ENCODE results near the gene MAP3K14.

DNA sequence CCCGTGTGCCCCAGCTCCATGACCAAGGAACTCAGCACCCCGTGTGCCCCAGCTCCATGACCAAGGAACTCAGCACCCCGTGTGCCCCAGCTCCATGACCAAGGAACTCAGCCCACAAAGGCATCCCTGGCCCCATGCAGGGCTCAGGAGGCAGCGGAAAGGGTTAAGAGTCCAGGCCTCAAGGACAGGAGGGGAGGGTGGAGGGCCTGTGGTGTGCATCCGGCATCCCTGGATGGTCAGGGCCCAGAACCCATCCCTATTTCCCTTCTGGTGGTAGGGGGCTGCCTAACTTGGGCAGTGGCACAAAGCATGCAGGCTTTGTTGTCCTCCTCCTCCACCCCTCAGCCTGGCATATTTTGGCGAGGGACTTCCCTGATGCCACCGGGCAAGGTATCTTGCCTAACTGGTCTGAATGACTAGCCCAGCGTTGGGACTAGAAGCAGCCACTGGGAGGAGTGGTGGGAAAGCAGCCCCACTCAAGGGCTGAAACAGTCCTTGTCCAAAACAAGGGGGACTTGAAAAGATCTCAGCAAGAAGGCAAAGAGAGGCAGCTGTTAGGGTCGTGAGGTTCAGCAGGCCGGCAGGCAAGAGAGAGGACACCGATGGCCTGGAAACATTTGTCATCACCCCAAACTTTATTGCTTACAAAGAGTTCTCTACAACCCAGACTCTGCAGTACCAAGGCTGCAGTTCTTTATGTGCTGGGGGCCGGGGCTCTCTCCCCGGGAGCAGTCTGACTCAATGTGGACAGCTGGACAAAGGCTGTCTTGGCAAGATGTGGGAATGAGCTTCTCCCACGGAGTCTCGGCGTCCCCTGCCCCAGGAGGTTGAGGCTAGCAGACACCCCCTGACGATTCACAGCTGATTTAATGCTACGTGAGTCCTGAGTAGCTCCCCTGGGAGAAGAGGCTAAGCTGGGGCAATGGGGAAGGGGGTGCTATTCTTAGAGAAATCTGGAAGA is 54.0 kb downstream of the MAP3K14 start:
- TF ChIP-seq POLR2A (IDR thresholded peaks at IDR 0.05; ENCODE audit: low read length) (no peak), GATA1 (IDR thresholded peaks at IDR 0.05; ENCODE audit: low read depth, low read length) (no peak)
